HUDEP-2 (cell line): ENCODE results near the gene TWF2.
A peak's percentile ranks its signal among the peaks of the same experiment; 100 is the strongest.
"Not testable (repeated sequence)": the region's sequence is repeated elsewhere in the genome, so short reads cannot be mapped to it uniquely, and the experiment has no call there.

Source experiments
- DNase-seq, 76 experiments: peaks; one replicate each; lab custom pipeline; 2025; ENCODE audit not compliant: unreplicated experiment in 76 of 76; lab: John Stamatoyannopoulos, UW

TWF2 gene

GRCh38 chr3:52238761-52239701 is at the start of gene TWF2:
TWF2 (minus strand) TSS chr3:52239158; CDS start chr3:52239016, 142 bp downstream.
- peak in 68 of 76 experiments; percentile 6 to 73 (median 54) for DNase-seq

- no peak for DNase-seq
Measured at GRCh38 chr3:52288674-52289073, 49.7 kb upstream of the TWF2 start.

- no peak for DNase-seq
Measured at GRCh38 chr3:52286777-52287110, 47.8 kb upstream of the TWF2 start.

- not testable (repeated sequence) for DNase-seq
Measured at GRCh38 chr3:52284051-52284450, 45.1 kb upstream of the TWF2 start.

- no peak for DNase-seq
Measured at GRCh38 chr3:52283306-52283705, 44.3 kb upstream of the TWF2 start.

GRCh38 chr3:52281981-52282801 is 43.2 kb upstream of the TWF2 start:
- no peak for DNase-seq

GRCh38 chr3:52280050-52280461 is 41.1 kb upstream of the TWF2 start:
- no peak for DNase-seq

- no peak for DNase-seq
Measured at GRCh38 chr3:52279596-52279995, 40.6 kb upstream of the TWF2 start.

- DNase-seq, result peak in 73 of 76 experiments; percentile 68 to 97 (median 91)
Measured at GRCh38 chr3:52278510-52279069, 39.6 kb upstream of the TWF2 start, which contains the start of gene WDR82. WDR82 (minus strand) TSS chr3:52278649; CDS start chr3:52278361, 288 bp downstream.

- DNase-seq, result peak in 60 of 76 experiments; percentile 5 to 93 (median 55)
Measured at GRCh38 chr3:52277972-52278509, 39.1 kb upstream of the TWF2 start.

GRCh38 chr3:52277071-52277964 is 38.4 kb upstream of the TWF2 start:
- peak in 72 of 76 experiments; percentile 3 to 83 (median 66) for DNase-seq

- not testable (repeated sequence) for DNase-seq
Measured at GRCh38 chr3:52274781-52275180, 35.8 kb upstream of the TWF2 start.

GRCh38 chr3:52272831-52273230 is 33.9 kb upstream of the TWF2 start:
- no peak for DNase-seq

GRCh38 chr3:52272172-52272571 is 33.2 kb upstream of the TWF2 start:
- DNase-seq, result peak in 4 of 76 experiments; percentile 7 to 15 (median 12)

- no peak for DNase-seq
Measured at GRCh38 chr3:52270252-52270754, 31.3 kb upstream of the TWF2 start.

- no peak for DNase-seq
Measured at GRCh38 chr3:52269776-52270175, 30.8 kb upstream of the TWF2 start.

- no peak for DNase-seq
Measured at GRCh38 chr3:52268036-52268435, 29.1 kb upstream of the TWF2 start.

- no peak for DNase-seq
Measured at GRCh38 chr3:52265387-52265786, 26.4 kb upstream of the TWF2 start.

GRCh38 chr3:52262447-52262846 is 23.5 kb upstream of the TWF2 start:
- DNase-seq, result no peak
